ENCODE measurements around the gene VWA7. TPM values are rescaled to one million over a fixed set of nuclear protein-coding genes. Genes with fewer than 3 reads are reported as not detected.

VWA7 gene
- total RNA-seq, 2 donors from 2014 or later = 0.64 to 0.95 TPM

- H3K4me3 ChIP-seq (ENCODE audit: low read length) = no peak overlapping the region
- no peaks in the 10 kb centered on the region for H3K27me3 ChIP-seq (ENCODE audit: control insufficient read depth, insufficient read depth, low read length, poor library complexity, severe bottlenecking)
- H3K27me3 Mint-ChIP-seq (ENCODE audit: insufficient read depth) = no peaks in the 10 kb centered on the region
- no peak overlapping the region for H3K9ac ChIP-seq (ENCODE audit: extremely low read depth, low read length, poor library complexity, severe bottlenecking)
- 96 to 97% methylated on average over 11 to 12 of the region's 12 CpGs for WGBS, 2 experiments (ENCODE audit: insufficient coverage in 1 of 2, insufficient read length in 1 of 2)
- H3K36me3 Mint-ChIP-seq (ENCODE audit: low read depth) = peaks cover 39% of the 10 kb centered on the region
- no peak overlapping the region for H3K27ac Mint-ChIP-seq
- no peaks in the 10 kb centered on the region for H3K4me1 ChIP-seq (ENCODE audit: control insufficient read depth, insufficient read depth, low read length)
- no peak for DNase-seq
- no peak for TF ChIP-seq CTCF (conservative IDR thresholded peaks at IDR 0.05)
- no peaks in the 10 kb centered on the region for H3K9me3 Mint-ChIP-seq
- no peaks in the 10 kb centered on the region for H3K9me3 ChIP-seq (ENCODE audit: control insufficient read depth, low read length)
- H3K27ac ChIP-seq (ENCODE audit: low read depth, low read length) = no peak overlapping the region
- H3K4me1 Mint-ChIP-seq = peaks cover 6% of the 10 kb centered on the region
- H3K36me3 ChIP-seq (ENCODE audit: control insufficient read depth, insufficient read depth, low read length) = peaks cover 39% of the 10 kb centered on the region
- H3K4me3 Mint-ChIP-seq = no peak overlapping the region
Observed at GRCh38 chr6:31725502-31726350, 51.4 kb downstream of the VWA7 start.

GRCh38 chr6:31723980-31724691 is 53.0 kb downstream of the VWA7 start:
- no peaks in the 10 kb centered on the region for H3K27me3 ChIP-seq (ENCODE audit: control insufficient read depth, insufficient read depth, low read length, poor library complexity, severe bottlenecking)
- 95 to 96% methylated on average over 14 to 25 of the region's 25 CpGs for WGBS, 2 experiments (ENCODE audit: insufficient coverage in 1 of 2, insufficient read length in 1 of 2)
- no peak overlapping the region for H3K27ac ChIP-seq (ENCODE audit: low read depth, low read length)
- TF ChIP-seq CTCF (conservative IDR thresholded peaks at IDR 0.05) = no peak
- no peak overlapping the region for H3K9ac ChIP-seq (ENCODE audit: extremely low read depth, low read length, poor library complexity, severe bottlenecking)
- H3K9me3 ChIP-seq (ENCODE audit: control insufficient read depth, low read length) = no peaks in the 10 kb centered on the region
- H3K4me3 ChIP-seq (ENCODE audit: low read length) = no peak overlapping the region
- peaks cover 35% of the 10 kb centered on the region for H3K36me3 ChIP-seq (ENCODE audit: control insufficient read depth, insufficient read depth, low read length)
- H3K4me1 Mint-ChIP-seq = no peaks in the 10 kb centered on the region
- H3K27me3 Mint-ChIP-seq (ENCODE audit: insufficient read depth) = no peaks in the 10 kb centered on the region
- no peaks in the 10 kb centered on the region for H3K9me3 Mint-ChIP-seq
- H3K4me3 Mint-ChIP-seq = no peak overlapping the region
- H3K36me3 Mint-ChIP-seq (ENCODE audit: low read depth) = peaks cover 34% of the 10 kb centered on the region
- H3K4me1 ChIP-seq (ENCODE audit: control insufficient read depth, insufficient read depth, low read length) = no peaks in the 10 kb centered on the region
- DNase-seq = no peak
- H3K27ac Mint-ChIP-seq = no peak overlapping the region

GRCh38 chr6:31723245-31723979 is 53.7 kb downstream of the VWA7 start, which contains the start of gene MPIG6B:
Gene MPIG6B (plus strand): TSS chr6:31723373. CDS start chr6:31723384, 11 bp downstream.
- Histone ChIP-seq H3K9me3 (ENCODE audit: control insufficient read depth, low read length) (no peaks in the 10 kb centered on the region), H3K9ac (ENCODE audit: extremely low read depth, low read length, poor library complexity, severe bottlenecking) (no peak within 1 kb of the TSS), H3K27ac (ENCODE audit: low read depth, low read length) (no peak within 1 kb of the TSS), H3K4me1 (ENCODE audit: control insufficient read depth, insufficient read depth, low read length) (no peaks in the 10 kb centered on the region), H3K4me3 (ENCODE audit: low read length) (no peak within 1 kb of the TSS), H3K27me3 (ENCODE audit: control insufficient read depth, insufficient read depth, low read length, poor library complexity, severe bottlenecking) (no peaks in the 10 kb centered on the region), H3K36me3 (ENCODE audit: control insufficient read depth, insufficient read depth, low read length) (peaks cover 29% of the 10 kb centered on the region)
- Mint-ChIP-seq H3K27ac (no peak within 1 kb of the TSS), H3K4me3 (no peak within 1 kb of the TSS), H3K9me3 (no peaks in the 10 kb centered on the region), H3K36me3 (ENCODE audit: low read depth) (peaks cover 27% of the 10 kb centered on the region), H3K27me3 (ENCODE audit: insufficient read depth) (no peaks in the 10 kb centered on the region), H3K4me1 (peaks cover 5% of the 10 kb centered on the region)
- 93 to 95% methylated on average over 31 to 46 of the region's 46 CpGs for WGBS, 2 experiments (ENCODE audit: insufficient coverage in 1 of 2, insufficient read length in 1 of 2)
- peak; percentile 52 for DNase-seq
- TF ChIP-seq CTCF (conservative IDR thresholded peaks at IDR 0.05) = no peak
